GM19452 (cell line): ENCODE measurements around the gene ITFG1.
"Not testable (repeated sequence)": the region's sequence is repeated elsewhere in the genome, so short reads cannot be mapped to it uniquely, and the experiment has no call there.

Source experiments
- ATAC-seq: cut with Tn5 transposase; IDR thresholded peaks from one replicate; pipeline ENCODE4 v1.9.1; 2021; ENCODE audit not compliant: unreplicated experiment

The ITFG1 gene

DNA sequence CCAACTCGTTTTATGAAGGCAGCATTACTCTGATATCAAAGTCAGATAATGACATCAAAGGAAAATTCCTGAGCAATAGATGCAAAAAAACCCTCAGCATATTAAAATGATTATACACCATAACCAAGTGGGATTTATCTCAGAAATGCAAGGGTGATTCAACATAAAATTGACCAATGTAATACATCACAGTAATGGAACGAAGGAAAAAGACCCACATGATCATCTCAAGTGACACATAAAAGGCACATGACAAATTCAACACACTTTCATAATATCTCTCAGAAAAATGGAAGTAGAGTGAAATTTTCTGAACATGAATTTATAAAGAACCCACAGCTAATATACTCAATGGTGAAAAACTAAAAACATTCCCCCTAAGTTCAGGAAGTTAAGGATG is 118.8 kb downstream of the ITFG1 start:
- ATAC-seq: no peak

GRCh38 chr16:47330562-47330961 is 130.3 kb downstream of the ITFG1 start:
- not testable (repeated sequence) for ATAC-seq

- ATAC-seq: not testable (repeated sequence)
These were observed 136.6 kb downstream of the ITFG1 start for GRCh38 chr16:47324309-47324708.

DNA sequence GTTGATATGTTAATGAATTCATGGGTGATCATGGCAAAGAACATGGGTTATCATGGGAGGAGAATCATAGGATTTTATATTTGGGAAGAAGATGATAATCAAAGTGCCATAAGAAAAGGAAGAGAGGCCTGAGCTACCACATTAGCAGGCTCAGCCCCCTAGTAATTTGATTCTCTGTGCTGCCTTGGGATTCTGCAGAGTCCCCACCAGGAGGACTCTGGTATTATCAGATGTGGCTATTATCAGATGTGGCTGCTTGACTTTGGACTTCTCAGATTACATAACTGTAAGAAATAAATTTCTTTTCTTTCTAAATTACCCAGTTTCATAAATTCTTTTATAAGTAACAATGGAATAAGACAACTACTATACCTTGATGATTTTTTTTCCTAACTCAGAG is 137.6 kb downstream of the ITFG1 start:
- ATAC-seq: no peak

GRCh38 chr16:47320546-47321310 is 140.1 kb downstream of the ITFG1 start:
- no peak for ATAC-seq

GRCh38 chr16:47317465-47318240 is 143.2 kb downstream of the ITFG1 start:
- ATAC-seq: no peak

DNA sequence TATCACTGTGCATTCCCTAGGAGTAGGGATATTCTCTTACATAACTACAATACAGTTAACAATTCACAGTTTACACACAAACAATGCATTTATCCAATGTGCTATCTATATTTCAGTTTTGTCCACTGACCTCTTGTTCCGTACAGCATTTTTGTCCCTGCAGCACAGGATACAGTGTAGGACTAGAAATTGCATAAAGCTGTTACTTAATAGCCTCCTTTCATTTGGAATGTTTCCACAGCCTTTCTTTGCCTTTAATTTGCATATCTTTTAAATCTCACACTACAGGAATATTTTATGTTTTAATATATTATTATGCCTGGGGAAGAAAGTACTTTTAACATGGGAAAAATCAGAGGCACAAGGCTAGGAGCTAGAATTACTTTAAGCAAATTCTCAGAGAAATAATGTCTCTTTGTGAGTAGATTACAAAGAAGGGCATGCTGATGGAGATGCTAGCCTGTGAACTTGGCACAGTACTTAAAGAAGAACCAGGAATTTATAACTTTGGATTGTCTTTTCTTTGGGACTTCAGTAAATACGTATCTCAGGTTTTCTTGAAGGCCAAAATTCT is 144.3 kb downstream of the ITFG1 start:
- no peak for ATAC-seq

DNA sequence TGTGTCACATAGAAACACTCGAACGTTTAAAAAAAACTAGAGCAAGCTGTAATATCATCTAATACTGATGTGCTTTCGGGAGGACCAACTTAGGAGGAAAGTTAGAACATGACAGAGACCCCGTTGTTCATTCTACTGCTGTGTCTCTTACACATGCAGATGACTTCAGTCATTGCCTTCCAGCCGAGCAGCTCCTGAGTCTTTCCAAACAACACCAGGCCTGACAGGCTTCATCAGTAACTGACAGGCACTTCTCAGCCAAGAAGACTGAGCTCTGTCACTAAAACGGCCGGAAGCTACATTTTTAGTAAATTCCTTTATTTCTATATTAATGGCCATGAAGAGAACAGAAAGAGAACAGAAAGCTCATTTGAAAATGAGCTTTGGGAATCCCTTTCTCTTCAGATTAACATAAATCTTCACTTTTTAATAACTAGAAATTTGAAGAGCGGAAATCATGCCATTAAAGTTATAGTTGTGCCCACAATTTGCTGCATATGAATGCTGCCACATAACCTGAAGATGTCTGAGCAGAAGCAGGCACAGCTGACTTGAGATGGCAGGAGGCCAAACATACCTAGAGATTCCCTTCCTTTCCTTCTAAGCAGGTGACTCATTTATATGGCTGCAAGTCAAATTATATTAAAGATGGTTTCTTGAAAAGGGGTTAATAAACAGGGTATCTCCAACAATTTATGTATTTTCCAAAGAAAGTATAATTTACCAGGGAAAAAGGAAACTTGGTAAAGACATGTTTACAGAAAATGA is 148.9 kb downstream of the ITFG1 start:
- ATAC-seq: no peak

- peak; percentile 67 for ATAC-seq
These were observed 150.1 kb downstream of the ITFG1 start for GRCh38 chr16:47310792-47311211.

DNA sequence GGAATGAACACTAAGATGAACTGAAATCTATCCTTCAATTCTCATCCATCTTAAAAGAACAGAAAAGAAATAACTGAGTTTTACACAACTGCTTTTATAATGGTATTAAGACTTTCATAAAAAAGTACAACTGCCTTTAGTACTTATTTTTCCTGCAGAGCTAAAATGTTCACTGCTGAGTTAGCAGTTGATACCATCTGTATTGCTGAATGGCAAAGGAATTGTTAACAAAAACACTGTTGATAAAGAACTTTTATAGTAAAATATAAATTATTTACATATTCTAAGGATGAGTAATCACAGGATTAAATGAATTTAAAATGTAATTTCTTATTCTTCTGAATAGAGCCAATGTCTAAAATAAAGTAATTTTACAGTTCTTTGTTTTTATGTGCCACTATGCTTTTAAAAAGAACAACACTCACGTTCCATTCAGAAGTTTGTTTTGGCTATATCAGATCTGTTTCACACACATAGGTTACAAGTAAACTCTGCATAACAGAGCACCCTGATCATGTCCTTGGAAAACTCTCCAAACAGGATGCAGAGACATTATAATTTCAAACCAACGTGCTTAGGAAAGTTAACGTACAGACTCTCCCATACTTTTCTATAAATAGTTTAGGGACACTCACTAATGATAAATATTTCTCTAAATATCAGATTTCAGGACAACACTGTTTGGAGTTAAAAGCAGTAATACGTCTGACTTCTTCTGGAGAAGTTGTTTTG is 151.1 kb downstream of the ITFG1 start:
- ATAC-seq: no peak

- ATAC-seq: no peak
These were observed 152.3 kb downstream of the ITFG1 start for GRCh38 chr16:47308601-47309000.

DNA sequence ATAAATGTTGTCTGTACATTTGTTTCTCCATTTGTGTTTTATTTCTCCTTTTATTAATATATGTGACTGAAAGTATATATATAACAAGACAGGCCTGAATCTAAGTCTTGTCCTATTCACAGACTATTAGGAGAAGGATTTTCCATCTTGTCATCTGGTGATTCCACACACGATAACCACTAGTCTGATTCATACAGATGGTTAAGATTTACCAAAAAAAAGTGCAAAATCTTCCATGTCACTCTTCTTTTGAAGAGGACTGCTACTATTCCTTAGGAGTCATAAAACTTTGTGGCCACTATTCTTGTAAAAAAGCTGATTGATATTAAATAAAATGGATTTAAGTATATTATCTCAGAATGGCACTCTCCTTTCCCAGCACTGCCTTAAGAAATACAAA is 156.3 kb downstream of the ITFG1 start:
- ATAC-seq: no peak

DNA sequence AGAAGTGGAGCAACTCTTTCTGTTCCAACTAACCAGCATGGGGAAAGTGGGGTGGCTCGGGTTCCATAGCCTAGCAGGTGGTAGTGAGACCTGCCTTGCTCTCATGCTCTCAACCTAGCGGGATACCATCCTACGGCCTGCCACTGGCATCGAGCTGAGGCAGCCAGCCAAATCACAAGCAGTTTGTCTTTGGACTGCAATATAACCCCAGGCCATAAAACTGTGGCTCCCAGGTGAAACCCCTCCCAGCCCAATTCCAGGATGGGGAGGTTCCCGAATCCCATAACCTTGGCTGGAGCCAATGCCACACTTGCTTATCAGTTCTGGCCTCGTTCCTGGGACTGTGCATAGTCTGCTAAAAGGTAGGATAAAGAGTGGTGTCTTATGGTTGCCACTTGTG is 161.3 kb downstream of the ITFG1 start:
- no peak for ATAC-seq

GRCh38 chr16:47284999-47285398 is 175.9 kb downstream of the ITFG1 start:
- no peak for ATAC-seq

DNA sequence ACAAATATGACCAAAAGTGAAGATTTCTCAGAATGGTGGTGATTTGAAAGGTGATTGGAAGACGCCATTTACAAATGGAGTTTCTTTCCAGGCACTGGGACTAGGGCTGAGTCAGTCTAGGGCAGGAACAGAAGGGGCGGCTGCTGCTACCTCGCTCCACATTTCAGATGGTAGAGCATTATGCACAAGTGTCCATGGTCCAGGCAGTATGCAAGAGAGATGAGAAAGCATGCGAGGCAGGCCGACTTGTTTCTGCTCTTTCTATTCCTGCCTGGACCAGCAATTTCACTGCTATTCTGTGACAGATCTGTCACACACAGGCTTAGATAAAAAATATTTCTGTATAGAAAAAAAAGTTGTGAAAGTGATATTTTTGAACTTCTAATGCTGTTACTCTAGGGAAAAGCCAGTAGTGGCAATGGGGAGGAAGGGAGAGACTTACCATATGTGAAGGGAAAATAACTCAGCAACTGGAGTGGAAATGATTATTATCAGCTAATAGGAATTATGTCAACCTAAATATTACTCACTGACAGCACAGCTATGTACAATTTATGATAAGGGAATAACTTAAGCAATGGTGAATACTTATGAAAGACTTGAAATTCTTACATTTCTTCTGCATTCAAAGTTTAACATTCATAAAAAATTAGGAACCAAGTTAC is 182.4 kb downstream of the ITFG1 start:
- ATAC-seq: no peak

GRCh38 chr16:47276522-47276921 is 184.3 kb downstream of the ITFG1 start:
- ATAC-seq: no peak

GRCh38 chr16:47262938-47263337 is 197.9 kb downstream of the ITFG1 start:
- ATAC-seq: no peak

DNA sequence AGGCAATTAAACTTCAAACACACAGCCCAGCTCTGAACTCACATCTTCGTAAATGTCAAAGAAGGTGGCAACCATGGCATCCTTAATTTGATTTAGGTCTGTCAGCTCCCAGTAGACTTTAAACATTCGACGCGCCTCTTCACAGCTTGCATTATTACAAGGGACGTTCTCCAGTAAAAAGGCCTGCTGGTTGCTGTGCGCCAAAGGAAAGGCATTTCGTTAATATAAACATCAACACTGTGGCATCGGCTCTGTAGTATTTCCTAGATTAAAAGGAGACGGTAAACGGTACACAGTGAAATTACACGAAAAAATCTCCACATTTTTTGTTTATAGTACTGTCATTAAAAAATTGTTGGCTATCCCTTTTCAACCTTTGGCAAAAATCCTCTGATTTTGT is 200.4 kb downstream of the ITFG1 start:
- ATAC-seq: no peak

GRCh38 chr16:47258874-47259461 is 201.9 kb downstream of the ITFG1 start:
- no peak for ATAC-seq

DNA sequence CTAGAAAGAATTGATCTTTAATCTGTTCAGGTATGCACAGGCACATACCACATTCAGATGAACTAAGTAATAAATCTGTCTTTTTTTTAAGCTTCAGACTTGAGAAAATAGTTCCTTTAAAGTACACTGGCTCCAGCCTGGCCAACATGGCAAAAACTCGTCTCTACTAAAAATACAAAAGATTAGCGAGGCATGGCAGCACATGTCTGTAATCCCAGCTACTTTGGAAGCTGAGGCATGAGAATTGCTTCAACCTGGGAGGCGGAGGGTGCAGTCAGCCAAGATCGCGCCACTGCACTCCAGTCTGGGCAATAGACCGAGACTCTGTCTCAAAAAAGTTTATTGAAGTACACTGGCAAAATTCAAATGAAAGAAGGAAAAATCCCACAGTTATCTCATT is 206.1 kb downstream of the ITFG1 start:
- ATAC-seq: no peak
